Measurements from ENCODE around the gene EPHA1. TPM values are rescaled to one million over a fixed set of nuclear protein-coding genes. Genes with fewer than 3 reads are reported as not detected.
"Not testable (repeated sequence)": the region's sequence is repeated elsewhere in the genome, so short reads cannot be mapped to it uniquely, and the experiment has no call there.

EPHA1 gene
- total RNA-seq, 2 experiments from 2014 or later, result 1.1 to 1.2 TPM

DNA sequence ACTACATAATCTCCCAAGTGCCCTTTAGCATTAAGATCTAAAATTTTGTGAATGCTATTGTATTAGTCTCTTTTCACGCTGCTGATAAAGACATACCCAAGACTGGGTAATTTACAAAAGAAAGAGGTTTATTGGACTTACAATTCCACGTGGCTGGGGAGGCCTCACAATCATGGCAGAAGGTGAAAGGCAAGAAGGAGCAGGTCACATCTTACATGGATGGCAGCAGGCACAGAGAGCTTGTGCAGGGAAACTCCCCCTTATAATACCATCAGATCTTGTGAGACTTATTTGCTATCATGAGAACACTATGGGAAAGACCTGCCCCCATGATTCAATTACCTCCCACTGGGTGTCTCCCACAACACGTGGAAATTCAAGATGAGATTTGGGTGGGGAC, 12.0 kb upstream of the EPHA1 start:
- H3K36me3 Mint-ChIP-seq (ENCODE audit: low read depth); POLR2A ChIA-PET; DNase-seq; H3K27ac Mint-ChIP-seq; H3K9me3 Mint-ChIP-seq; H3K4me3 Mint-ChIP-seq; H3K4me1 Mint-ChIP-seq; H3K27me3 Mint-ChIP-seq: not testable (repeated sequence)
- CTCF ChIA-PET, result interaction anchor here (1.6 kb wide), 1 partner anchor 17 kb away, joined by 3 read pairs; no protein-coding TSS in a partner anchor

DNA sequence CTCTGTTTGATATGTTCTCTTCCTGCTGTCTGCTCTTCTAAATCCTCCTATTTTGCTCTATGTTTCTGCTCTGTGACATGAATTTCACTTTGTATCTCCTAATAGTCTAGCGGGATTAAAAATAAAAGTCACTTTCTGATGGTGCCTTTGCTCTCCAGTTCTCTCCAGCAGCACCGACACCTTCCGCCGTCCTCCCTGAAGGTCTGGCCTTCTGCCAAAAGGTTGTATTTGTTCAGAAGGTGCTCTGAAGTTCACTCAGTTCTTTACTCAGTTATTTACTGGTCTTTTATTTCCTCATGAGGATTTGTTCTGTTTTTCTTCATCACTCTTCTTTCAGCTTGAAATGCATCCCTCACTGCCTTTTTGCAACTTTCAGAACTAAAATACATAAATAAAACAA, 11.2 kb upstream of the EPHA1 start:
- no peaks in the 10 kb centered on the region for H3K4me1 Mint-ChIP-seq
- CTCF ChIA-PET, result no interaction called here
- peaks cover 3% of the 10 kb centered on the region for H3K27me3 Mint-ChIP-seq
- no peak overlapping the region for H3K27ac Mint-ChIP-seq
- POLR2A ChIA-PET, result no interaction called here
- no peak for DNase-seq
- H3K36me3 Mint-ChIP-seq (ENCODE audit: low read depth), result no peaks in the 10 kb centered on the region
- no peaks in the 10 kb centered on the region for H3K9me3 Mint-ChIP-seq
- no peak overlapping the region for H3K4me3 Mint-ChIP-seq

DNA sequence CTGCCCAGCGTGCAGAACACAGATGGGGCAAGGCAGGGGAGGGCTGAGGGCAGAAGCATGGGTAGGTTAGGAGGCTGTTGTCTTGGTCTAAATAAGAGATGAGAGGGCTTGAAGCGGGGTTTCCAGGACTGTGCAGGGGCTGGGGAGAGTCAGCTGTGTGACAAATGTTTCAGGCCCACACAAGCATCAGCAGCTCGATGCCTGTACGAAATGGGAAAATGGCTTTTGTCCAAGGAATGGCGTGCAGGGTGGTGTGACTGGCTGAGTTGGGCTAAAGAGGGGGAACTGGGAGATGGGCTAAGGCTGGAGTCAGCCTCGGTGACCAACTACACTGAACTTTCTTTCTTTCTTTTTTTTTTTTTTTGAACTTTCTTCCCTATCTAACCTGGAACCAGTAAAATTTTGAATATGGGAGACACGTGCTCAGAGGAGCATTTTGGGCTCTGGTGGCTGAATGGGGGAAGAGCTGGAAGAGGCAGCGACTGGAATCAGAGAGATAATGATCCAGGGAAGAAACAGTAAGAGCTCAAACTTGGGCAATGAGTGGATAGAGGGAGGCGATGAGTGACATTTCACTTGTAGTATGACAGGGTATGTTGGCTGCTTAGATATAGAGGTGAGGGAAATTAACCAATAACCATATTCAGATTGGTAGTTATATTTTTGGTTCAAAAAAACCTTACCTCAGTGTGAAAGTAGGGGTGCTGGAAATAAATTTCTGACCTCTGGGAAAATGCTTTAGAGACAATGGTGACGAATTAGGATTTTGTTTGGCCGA, 10.2 kb upstream of the EPHA1 start:
- Mint-ChIP-seq H3K27ac (no peak overlapping the region), H3K4me1 (no peaks in the 10 kb centered on the region), H3K36me3 (ENCODE audit: low read depth) (no peaks in the 10 kb centered on the region), H3K27me3 (peaks cover 3% of the 10 kb centered on the region), H3K9me3 (no peaks in the 10 kb centered on the region), H3K4me3 (no peak overlapping the region)
- peak; percentile 9 for DNase-seq
- POLR2A ChIA-PET, result no interaction called here
- CTCF ChIA-PET, result interaction anchor here (1.9 kb wide), 1 partner anchor 204 kb away, joined by 5 read pairs; no protein-coding TSS in a partner anchor

DNA sequence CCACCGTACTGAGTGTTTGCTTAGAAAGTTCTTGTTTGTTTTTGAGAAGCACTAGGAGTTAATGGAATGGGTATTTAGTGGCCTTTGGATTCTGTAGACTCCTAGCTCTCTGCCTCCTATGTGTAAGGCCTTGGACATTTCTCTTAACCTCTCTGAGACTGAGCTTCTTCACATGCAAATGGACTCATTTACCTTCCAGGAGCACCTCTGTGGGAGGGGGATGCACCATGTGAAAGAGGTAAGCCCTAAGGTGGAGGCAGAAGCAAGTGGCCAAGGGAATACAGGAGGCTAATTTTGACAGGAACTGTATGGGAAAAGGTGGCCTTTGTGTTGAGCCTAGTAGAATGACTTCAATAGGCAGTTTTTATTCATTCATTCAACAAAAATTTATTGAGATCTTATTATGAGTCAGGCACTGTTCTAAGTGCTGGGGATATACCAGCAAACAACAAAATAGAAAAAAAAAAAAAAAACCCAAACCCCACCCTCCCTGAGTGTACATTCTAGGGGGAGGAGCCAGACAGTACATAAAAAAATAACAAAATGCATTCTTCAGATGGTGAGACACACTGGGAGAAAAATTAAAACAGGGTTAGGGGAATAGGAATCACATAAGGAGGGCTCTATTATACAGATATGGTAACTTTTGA, 9.2 kb upstream of the EPHA1 start:
- POLR2A ChIA-PET, result no interaction called here

GRCh38 chr7:143416565-143417149, 8.0 kb upstream of the EPHA1 start:
- ChIA-PET POLR2A (interaction anchor here (0.9 to 1.0 kb wide), 2 partner anchors 36 to 176 kb away, joined by 4 read pairs; no protein-coding TSS in a partner anchor), CTCF (interaction anchor here (0.7 to 3.7 kb wide), 23 partner anchors 9 to 476 kb away, joined by 3 to 57 read pairs (median 5); partner anchors contain the start of gene EPHA1)
- no peaks in the 10 kb centered on the region for H3K9me3 Mint-ChIP-seq
- H3K27ac Mint-ChIP-seq, result no peak overlapping the region
- peak; percentile 13 for DNase-seq
- H3K27me3 Mint-ChIP-seq, result peaks cover 3% of the 10 kb centered on the region
- H3K36me3 Mint-ChIP-seq (ENCODE audit: low read depth), result no peaks in the 10 kb centered on the region
- H3K4me1 Mint-ChIP-seq, result no peaks in the 10 kb centered on the region
- H3K4me3 Mint-ChIP-seq, result no peak overlapping the region

More for the DNA sequence above, 9.2 kb upstream of the EPHA1 start:
- Mint-ChIP-seq H3K36me3 (ENCODE audit: low read depth) (no peaks in the 10 kb centered on the region), H3K27me3 (peaks cover 3% of the 10 kb centered on the region), H3K4me1 (no peaks in the 10 kb centered on the region), H3K27ac (no peak overlapping the region), H3K4me3 (no peak overlapping the region), H3K9me3 (no peaks in the 10 kb centered on the region)
- peak; percentile 4 for DNase-seq
- CTCF ChIA-PET, result interaction anchor here (0.7 to 3.7 kb wide), 8 partner anchors 9 to 316 kb away, joined by 3 to 57 read pairs (median 6); partner anchors contain the start of gene EPHA1

DNA sequence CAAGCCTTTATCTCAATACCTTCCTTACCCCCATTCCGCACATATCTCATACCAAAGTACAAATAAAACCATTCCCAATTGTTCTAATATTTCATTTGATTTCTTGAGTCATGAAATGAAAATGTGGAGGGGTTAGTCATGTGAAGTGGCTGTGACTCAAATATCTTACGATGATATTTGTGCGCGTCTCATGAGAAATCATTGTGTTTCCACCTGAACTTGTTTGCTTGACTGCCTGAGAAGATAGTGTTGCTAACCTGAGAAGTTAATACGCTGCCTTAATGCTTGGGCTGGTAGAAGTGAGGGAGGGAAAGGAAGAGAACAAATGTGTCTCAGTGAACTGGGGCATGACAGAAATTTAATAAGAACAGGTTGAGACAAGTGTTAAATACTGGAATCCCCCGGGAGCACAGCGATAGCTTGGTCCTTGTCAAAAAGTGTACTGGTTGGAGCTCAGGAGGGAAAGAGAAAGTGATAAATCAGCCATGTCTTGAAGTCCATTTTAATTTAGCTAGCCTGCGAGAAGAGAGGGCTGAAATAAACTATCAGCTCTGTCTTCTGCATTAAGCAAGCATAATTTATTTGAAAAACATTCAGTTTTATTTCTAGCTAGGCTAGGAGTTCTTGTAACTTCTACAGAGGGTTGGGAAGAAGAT, 7.2 kb upstream of the EPHA1 start:
- no peaks in the 10 kb centered on the region for H3K9me3 Mint-ChIP-seq
- POLR2A ChIA-PET, result interaction anchor here (0.9 kb wide), 2 partner anchors 36 to 175 kb away, joined by 4 read pairs; no protein-coding TSS in a partner anchor
- H3K4me1 Mint-ChIP-seq, result no peaks in the 10 kb centered on the region

DNA sequence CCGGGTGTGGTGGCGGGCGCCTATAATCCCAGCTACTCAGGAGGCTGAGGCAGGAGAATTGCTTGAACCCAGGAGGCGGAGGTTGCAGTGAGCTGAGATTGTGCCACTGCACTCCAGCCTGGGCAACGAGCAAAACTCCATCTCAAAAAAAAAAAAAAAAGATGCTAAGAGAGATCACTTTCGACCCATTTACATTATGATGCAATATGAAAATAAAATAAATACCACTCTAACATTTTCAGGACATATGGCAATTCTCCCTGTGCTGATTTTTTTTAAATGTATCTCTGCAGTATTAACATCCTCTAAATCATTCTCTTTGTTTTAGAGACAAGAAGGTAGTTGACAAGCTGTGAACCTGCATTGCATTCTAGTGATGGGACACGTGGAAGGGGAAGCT, 6.6 kb upstream of the EPHA1 start:
- CTCF ChIA-PET, result interaction anchor here (0.7 to 3.7 kb wide), 15 partner anchors 13 to 1679 kb away, joined by 3 to 57 read pairs (median 4); no protein-coding TSS in a partner anchor
- not testable (repeated sequence) for H3K27ac Mint-ChIP-seq; DNase-seq; H3K4me1 Mint-ChIP-seq; H3K36me3 Mint-ChIP-seq (ENCODE audit: low read depth); H3K4me3 Mint-ChIP-seq; H3K27me3 Mint-ChIP-seq; H3K9me3 Mint-ChIP-seq
- POLR2A ChIA-PET, result interaction anchor here (0.9 kb wide), 1 partner anchor 35 kb away, joined by 4 read pairs; no protein-coding TSS in a partner anchor

More for the DNA sequence above, 7.2 kb upstream of the EPHA1 start:
- DNase-seq, result no peak
- H3K36me3 Mint-ChIP-seq (ENCODE audit: low read depth), result no peaks in the 10 kb centered on the region
- CTCF ChIA-PET, result interaction anchor here (0.7 to 3.7 kb wide), 21 partner anchors 8 to 1680 kb away, joined by 3 to 57 read pairs (median 4); partner anchors contain the start of gene EPHA1
- H3K27ac Mint-ChIP-seq, result no peak overlapping the region
- H3K27me3 Mint-ChIP-seq, result peaks cover 3% of the 10 kb centered on the region
- no peak overlapping the region for H3K4me3 Mint-ChIP-seq

- peaks cover 22% of the 10 kb centered on the region for H3K4me1 Mint-ChIP-seq
- no peak overlapping the region for H3K27ac Mint-ChIP-seq
- no peaks in the 10 kb centered on the region for H3K9me3 Mint-ChIP-seq
- H3K36me3 Mint-ChIP-seq (ENCODE audit: low read depth), result no peaks in the 10 kb centered on the region
- CTCF ChIA-PET, result no interaction called here
- POLR2A ChIA-PET, result no interaction called here
- H3K27me3 Mint-ChIP-seq, result peaks cover 3% of the 10 kb centered on the region
- no peak for DNase-seq
- no peak overlapping the region for H3K4me3 Mint-ChIP-seq
Measured at GRCh38 chr7:143413123-143413522, 4.5 kb upstream of the EPHA1 start.

GRCh38 chr7:143411976-143412708, 3.5 kb upstream of the EPHA1 start:
- H3K4me3 Mint-ChIP-seq, result no peak overlapping the region
- no peaks in the 10 kb centered on the region for H3K36me3 Mint-ChIP-seq (ENCODE audit: low read depth)
- peaks cover 31% of the 10 kb centered on the region for H3K4me1 Mint-ChIP-seq
- no peaks in the 10 kb centered on the region for H3K9me3 Mint-ChIP-seq
- peaks cover 10% of the 10 kb centered on the region for H3K27me3 Mint-ChIP-seq
- no peak overlapping the region for H3K27ac Mint-ChIP-seq
- POLR2A ChIA-PET, result no interaction called here
- DNase-seq, result no peak
- CTCF ChIA-PET, result interaction anchor here (1.1 kb wide), 1 partner anchor 67 kb away, joined by 3 read pairs; no protein-coding TSS in a partner anchor

DNA sequence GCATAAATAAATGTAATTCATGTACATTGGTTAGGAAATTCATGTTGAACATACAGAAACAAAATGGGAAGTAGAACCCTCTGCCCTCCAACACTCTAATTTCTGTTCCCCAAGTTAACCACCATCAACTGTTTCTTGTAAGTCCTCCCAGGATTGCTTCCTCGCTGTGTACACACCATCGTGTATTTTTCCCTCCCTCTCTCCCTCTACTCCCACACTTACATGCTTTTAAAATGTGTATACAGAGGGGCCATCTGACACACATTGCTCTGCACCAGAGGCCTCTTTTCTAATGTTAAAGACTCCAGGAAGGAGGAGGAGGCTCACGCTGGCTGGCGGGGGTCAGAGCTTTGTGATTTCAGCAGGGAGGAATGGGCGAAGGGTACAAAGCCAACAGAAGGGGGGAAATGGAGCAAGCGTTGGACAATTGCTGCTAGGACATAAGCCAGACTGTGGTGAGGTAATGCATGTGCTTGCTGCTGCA, 1.9 kb upstream of the EPHA1 start:
- Mint-ChIP-seq H3K27ac (no peak overlapping the region), H3K36me3 (ENCODE audit: low read depth) (no peaks in the 10 kb centered on the region), H3K4me3 (no peak overlapping the region), H3K9me3 (no peaks in the 10 kb centered on the region), H3K4me1 (peaks cover 33% of the 10 kb centered on the region), H3K27me3 (peaks cover 12% of the 10 kb centered on the region)
- no peak for DNase-seq
- ChIA-PET CTCF (no interaction called here), POLR2A (no interaction called here)

GRCh38 chr7:143408252-143408685, 387 bp downstream of the EPHA1 start:
- DNase-seq, result no peak
- Mint-ChIP-seq H3K9me3 (no peaks in the 10 kb centered on the region), H3K4me3 (peak overlapping the region; percentile 45), H3K36me3 (ENCODE audit: low read depth) (no peaks in the 10 kb centered on the region), H3K27ac (no peak overlapping the region), H3K4me1 (peaks cover 33% of the 10 kb centered on the region), H3K27me3 (peaks cover 12% of the 10 kb centered on the region)
- ChIA-PET CTCF (interaction anchor here (1.0 to 3.9 kb wide), 9 partner anchors 8 to 168 kb away, joined by 3 to 21 read pairs (median 6); partner anchors contain the start of gene CASP2), POLR2A (interaction anchor here (0.5 to 6.0 kb wide), 8 partner anchors 14 to 163 kb away, joined by 3 to 35 read pairs (median 6); partner anchors contain the start of genes CASP2, GSTK1 and ZYX)
